Measurements from ENCODE around the gene RASAL1.
A peak's percentile ranks its signal among the peaks of the same experiment; 100 is the strongest.

The RASAL1 gene

DNA sequence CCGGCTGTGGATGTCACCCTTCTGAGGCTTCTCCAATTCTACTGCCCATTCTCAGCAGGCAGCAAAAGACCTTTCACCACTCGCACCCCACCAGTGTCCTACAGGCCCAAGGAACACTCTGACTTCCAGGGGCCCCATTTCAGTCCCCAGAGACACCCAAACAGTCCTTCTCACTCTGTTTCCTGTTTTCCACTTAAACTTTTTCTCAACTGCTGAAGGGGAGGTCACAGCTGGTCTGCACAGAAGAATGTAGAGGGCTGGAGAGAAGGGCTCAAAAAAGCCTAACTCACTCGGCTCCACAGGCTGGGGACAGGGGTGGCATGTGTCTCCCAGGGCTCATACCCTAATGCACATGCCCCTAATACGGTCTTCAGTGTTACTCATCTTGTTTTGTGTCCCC, 83.2 kb downstream of the RASAL1 start:
- peaks cover 16% of the 10 kb centered on the region for H3K79me2 ChIP-seq (ENCODE audit: insufficient read depth, low read length)
- peaks cover 80% of the 10 kb centered on the region for H3K4me1 ChIP-seq (ENCODE audit: insufficient read depth, low read length, severe bottlenecking)
- no peak overlapping the region for H2AFZ ChIP-seq (ENCODE audit: low read length)
- H3K36me3 ChIP-seq (ENCODE audit: insufficient read depth, low read length), result peaks cover 5% of the 10 kb centered on the region
- H4K20me1 ChIP-seq (ENCODE audit: insufficient read depth, low read length), result no peaks in the 10 kb centered on the region
- TF ChIP-seq EZH2 (IDR thresholded peaks at IDR 0.05; ENCODE audit: borderline replicate concordance, low read length) (no peak), CTCF (IDR thresholded peaks at IDR 0.05; ENCODE audit: low read length) (no peak)
- H3K27ac ChIP-seq (ENCODE audit: low read depth, low read length, poor library complexity, severe bottlenecking), result peak overlapping the region; percentile 99
- peak overlapping the region; percentile 55 for H3K4me2 ChIP-seq (ENCODE audit: low read length)
- H3K27me3 ChIP-seq (ENCODE audit: insufficient read depth, low read length), result no peaks in the 10 kb centered on the region
- H3K9me2 ChIP-seq (ENCODE audit: low read depth, low read length), result no peaks in the 10 kb centered on the region
- peaks cover 13% of the 10 kb centered on the region; the same call in 1 of the 2 replicates for H3F3A ChIP-seq (ENCODE audit: insufficient read depth, low read length)
- peak overlapping the region; percentile 66 for H3K9ac ChIP-seq (ENCODE audit: low read length)
- peak overlapping the region; percentile 14 for H3K4me3 ChIP-seq (ENCODE audit: low read depth, low read length, poor library complexity, severe bottlenecking)
- no peaks in the 10 kb centered on the region for H3K9me3 ChIP-seq (ENCODE audit: low read length)

GRCh38 chr12:113051759-113052158, 83.8 kb downstream of the RASAL1 start:
- Histone ChIP-seq H3K9ac (ENCODE audit: low read length) (peak overlapping the region; percentile 66; the same call in 1 of the 2 replicates), H3K4me1 (ENCODE audit: insufficient read depth, low read length, severe bottlenecking) (peaks cover 80% of the 10 kb centered on the region), H3K27ac (ENCODE audit: low read depth, low read length, poor library complexity, severe bottlenecking) (peak overlapping the region; percentile 99), H2AFZ (ENCODE audit: low read length) (no peak overlapping the region), H3K9me3 (ENCODE audit: low read length) (no peaks in the 10 kb centered on the region), H3K36me3 (ENCODE audit: insufficient read depth, low read length) (no peaks in the 10 kb centered on the region), H3K4me2 (ENCODE audit: low read length) (peak overlapping the region; percentile 55), H3K4me3 (ENCODE audit: low read depth, low read length, poor library complexity, severe bottlenecking) (peak overlapping the region; percentile 14), H3K79me2 (ENCODE audit: insufficient read depth, low read length) (peaks cover 11% of the 10 kb centered on the region), H3K27me3 (ENCODE audit: insufficient read depth, low read length) (no peaks in the 10 kb centered on the region), H3K9me2 (ENCODE audit: low read depth, low read length) (no peaks in the 10 kb centered on the region), H3F3A (ENCODE audit: insufficient read depth, low read length) (peaks cover 13% of the 10 kb centered on the region; the same call in 1 of the 2 replicates), H4K20me1 (ENCODE audit: insufficient read depth, low read length) (no peaks in the 10 kb centered on the region)
- TF ChIP-seq EZH2 (IDR thresholded peaks at IDR 0.05; ENCODE audit: borderline replicate concordance, low read length), result no peak
- TF ChIP-seq CTCF (IDR thresholded peaks at IDR 0.05; ENCODE audit: low read length), result no peak

GRCh38 chr12:113050795-113051194, 84.8 kb downstream of the RASAL1 start:
- peaks cover 74% of the 10 kb centered on the region for H3K4me1 ChIP-seq (ENCODE audit: insufficient read depth, low read length, severe bottlenecking)
- no peaks in the 10 kb centered on the region for H3K9me3 ChIP-seq (ENCODE audit: low read length)
- peaks cover 13% of the 10 kb centered on the region; the same call in 1 of the 2 replicates for H3F3A ChIP-seq (ENCODE audit: insufficient read depth, low read length)
- no peak overlapping the region for H2AFZ ChIP-seq (ENCODE audit: low read length)
- H3K36me3 ChIP-seq (ENCODE audit: insufficient read depth, low read length), result no peaks in the 10 kb centered on the region
- peak overlapping the region; percentile 99 for H3K27ac ChIP-seq (ENCODE audit: low read depth, low read length, poor library complexity, severe bottlenecking)
- no peaks in the 10 kb centered on the region for H3K27me3 ChIP-seq (ENCODE audit: insufficient read depth, low read length)
- H4K20me1 ChIP-seq (ENCODE audit: insufficient read depth, low read length), result no peaks in the 10 kb centered on the region
- H3K4me2 ChIP-seq (ENCODE audit: low read length), result peak overlapping the region; percentile 55
- no peaks in the 10 kb centered on the region for H3K9me2 ChIP-seq (ENCODE audit: low read depth, low read length)
- TF ChIP-seq EZH2 (IDR thresholded peaks at IDR 0.05; ENCODE audit: borderline replicate concordance, low read length) (no peak), CTCF (IDR thresholded peaks at IDR 0.05; ENCODE audit: low read length) (no peak)
- H3K79me2 ChIP-seq (ENCODE audit: insufficient read depth, low read length), result peaks cover under 1% of the 10 kb centered on the region
- H3K9ac ChIP-seq (ENCODE audit: low read length), result peak overlapping the region; percentile 73; the same call in 1 of the 2 replicates
- H3K4me3 ChIP-seq (ENCODE audit: low read depth, low read length, poor library complexity, severe bottlenecking), result no peak overlapping the region
